Pulmonary artery endothelial cell (primary cell): ENCODE measurements around the gene ZNF493. TPM values are rescaled to one million over a fixed set of nuclear protein-coding genes. Genes with fewer than 3 reads are reported as not detected.

Experiments
- DNase-seq: peaks from one replicate; pipeline ENCODE4 v3.0.0-alpha.2; 2011; ENCODE audit warnings: low read depth, low spot score
- total RNA-seq: library from RNA; depleted of rRNA; stranded (reverse); fragments of >200 nt; gene quantifications from 2 replicates; pipeline ENCODE4 v1.2.3, GENCODE V29; 2014

The ZNF493 gene
- total RNA-seq, 1 donor from 2014 or later = 9.2 TPM

DNA sequence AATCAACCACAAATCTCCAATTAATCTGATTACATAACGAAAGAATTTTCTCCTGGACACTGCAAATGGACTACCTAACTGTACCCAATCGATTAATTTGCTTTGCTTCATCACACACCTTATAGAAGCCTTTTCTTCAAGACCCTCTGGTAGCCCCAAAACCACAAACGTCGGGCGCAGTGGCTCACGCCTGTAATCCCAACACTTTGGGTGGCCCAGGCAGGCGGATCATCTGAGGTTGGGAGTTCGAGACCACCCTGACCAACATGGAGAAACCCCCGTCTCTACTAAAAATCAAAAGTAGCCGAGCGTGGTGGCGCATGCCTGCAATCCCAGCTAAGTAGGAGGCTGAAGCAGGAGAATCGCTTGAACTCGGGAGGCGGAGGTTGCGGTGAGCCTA, 65.6 kb downstream of the ZNF493 start:
- DNase-seq = no peak

DNA sequence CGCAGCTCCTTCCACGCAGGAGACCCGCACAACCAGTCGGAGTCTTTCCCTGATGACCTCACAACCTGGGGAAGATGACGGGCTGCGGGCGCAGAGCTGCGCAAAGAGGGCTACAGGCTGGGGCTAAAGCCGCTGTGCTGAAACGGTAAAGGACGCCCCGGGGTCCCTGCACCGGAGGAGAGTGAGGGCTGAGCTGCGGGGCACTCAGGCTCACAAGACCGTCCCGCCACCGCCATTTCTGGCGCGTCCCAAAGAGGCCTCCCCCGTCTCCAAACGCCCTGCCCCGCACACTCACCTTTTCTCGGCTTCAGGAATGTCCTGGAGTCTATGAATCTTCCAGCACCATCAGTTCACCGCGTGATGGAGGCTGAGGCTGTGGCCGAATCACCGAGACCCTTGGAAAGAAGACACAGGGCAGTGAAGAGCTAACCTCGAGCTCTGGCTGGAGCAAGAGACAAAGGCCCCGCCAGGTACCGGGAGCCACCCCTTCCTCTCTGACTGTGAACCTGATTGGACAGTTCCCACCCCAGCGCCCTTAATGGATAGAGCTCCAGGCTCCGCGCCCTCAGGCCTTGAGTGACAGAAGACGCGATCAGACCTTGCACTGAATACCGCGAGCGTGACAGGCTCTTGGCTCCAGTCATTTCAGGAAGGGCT, 66.6 kb downstream of the ZNF493 start:
- no peak for DNase-seq

DNA sequence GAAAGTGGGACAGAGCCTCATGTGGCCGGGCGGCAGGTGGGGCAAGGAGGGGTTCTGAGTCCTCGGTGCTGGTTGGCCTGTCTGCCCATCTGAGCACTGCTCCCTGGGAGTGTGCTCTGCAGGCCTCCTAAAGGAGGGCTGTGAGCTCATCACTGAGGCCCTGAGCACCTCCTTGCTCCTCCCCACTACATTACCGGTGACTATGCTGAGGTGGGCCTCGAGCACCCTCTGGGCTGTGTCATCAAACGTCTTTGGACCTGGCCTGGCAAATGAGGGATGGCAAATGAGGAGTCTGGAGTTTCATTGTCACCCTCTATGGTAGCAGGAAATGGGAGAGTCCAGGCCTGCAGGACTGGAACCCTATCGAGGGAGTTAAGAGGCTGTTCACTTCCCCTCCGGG, 69.7 kb downstream of the ZNF493 start:
- no peak for DNase-seq

DNA sequence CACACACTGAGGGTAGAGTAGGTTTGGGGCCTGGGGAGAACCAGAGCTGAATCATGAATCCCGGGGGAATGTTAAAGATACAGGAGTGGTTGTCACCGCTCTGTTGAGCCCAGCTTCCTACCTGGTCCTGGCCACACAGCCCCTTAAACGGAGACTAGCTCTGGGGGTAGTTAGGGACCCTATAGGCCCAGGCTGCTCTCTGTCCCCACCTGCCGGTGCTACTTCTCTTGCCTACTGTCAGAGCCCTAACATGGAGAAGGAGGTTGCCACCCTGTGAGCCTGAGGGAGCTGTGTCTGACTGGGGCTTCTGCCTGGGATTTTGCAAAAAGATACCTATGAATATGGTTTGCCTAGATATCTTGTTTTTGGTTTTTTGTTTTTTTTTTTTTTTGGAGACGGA, 71.9 kb downstream of the ZNF493 start:
- DNase-seq = no peak

DNA sequence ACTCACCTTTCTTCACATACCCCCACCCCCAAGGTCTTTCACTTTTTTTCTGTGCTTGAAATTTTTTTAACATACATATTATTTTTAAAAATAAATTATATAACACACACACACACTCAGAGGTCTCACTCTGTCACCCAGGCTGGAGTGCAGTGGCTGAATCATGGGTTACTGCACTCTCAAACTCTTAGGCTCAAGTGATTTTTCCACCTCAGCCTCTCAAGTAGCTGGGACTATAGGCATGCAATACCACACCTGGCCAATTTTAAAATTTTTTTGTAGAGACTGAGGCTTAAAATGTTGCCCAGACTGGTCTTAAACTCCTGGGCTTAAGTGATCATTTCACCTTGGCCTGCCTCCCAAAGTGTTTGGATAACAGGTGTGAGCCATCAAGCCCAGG, 75.6 kb downstream of the ZNF493 start:
- DNase-seq = no peak

DNA sequence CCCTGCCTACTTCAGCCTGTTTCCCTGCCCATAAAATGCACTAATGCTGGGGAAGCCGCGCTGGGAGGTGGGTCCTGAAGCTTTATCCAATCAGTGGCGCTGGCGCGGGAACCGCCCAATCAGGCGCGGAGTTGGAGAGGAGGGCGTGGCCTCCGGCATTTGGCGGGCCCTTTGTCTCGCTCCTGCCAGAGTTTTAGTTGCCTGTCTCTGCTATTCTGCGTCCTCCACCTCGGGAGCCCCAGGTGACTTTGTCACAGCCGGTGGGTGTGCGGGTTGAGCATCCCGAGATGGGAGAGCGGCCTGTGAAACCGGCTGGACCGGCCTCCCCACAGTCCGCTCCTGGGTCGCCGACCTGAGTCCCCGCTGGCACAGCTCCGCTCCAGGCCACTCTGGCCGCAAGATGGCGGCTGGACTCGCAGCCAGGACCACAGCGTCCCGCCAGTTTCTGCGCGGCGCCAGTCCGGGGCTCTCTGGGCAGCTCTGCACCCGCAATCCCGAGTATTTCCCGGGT, 77.8 kb downstream of the ZNF493 start:
- DNase-seq = no peak

Other genes starting within 250 kb of the ZNF493 start
- 4.9 and 5.9 TPM in 2 replicates for gene ZNF708, start 67.7 kb upstream of the ZNF493 start, total RNA-seq
- 3.8 and 6.6 TPM in 2 replicates for gene ZNF738, start 38.1 kb upstream of the ZNF493 start, total RNA-seq
- 0.79 and 5.4 TPM in 2 replicates for gene ZNF429, start 108.5 kb downstream of the ZNF493 start, total RNA-seq